Measurements from ENCODE around the gene PHACTR4.
"Not testable (repeated sequence)": the region's sequence is repeated elsewhere in the genome, so short reads cannot be mapped to it uniquely, and the experiment has no call there.

Gene PHACTR4

GRCh38 chr1:28447679-28448078 is 78.1 kb downstream of the PHACTR4 start:
- H3K4me3 ChIP-seq (replicated peaks; ENCODE audit: low read depth, low read length), result no peak overlapping the region
- no peak for DNase-seq (ENCODE audit: extremely low read depth, low read depth)
- TF ChIP-seq CTCF (IDR thresholded peaks at IDR 0.05; ENCODE audit: low read depth, low read length, missing control alignments), result no peak

- DNase-seq (ENCODE audit: extremely low read depth, low read depth), result not testable (repeated sequence)
Measured at GRCh38 chr1:28448094-28448611, 78.6 kb downstream of the PHACTR4 start.

GRCh38 chr1:28449904-28450303 is 80.4 kb downstream of the PHACTR4 start:
- no peak for TF ChIP-seq CTCF (IDR thresholded peaks at IDR 0.05; ENCODE audit: low read depth, low read length, missing control alignments)
- no peak for DNase-seq (ENCODE audit: extremely low read depth, low read depth)
- H3K4me3 ChIP-seq (replicated peaks; ENCODE audit: low read depth, low read length), result no peak overlapping the region

More at GRCh38 chr1:28448094-28448611, 78.6 kb downstream of the PHACTR4 start:
- H3K4me3 ChIP-seq (replicated peaks; ENCODE audit: low read depth, low read length), result not testable (repeated sequence)

- no peak overlapping the region for H3K4me3 ChIP-seq (replicated peaks; ENCODE audit: low read depth, low read length)
- no peak for DNase-seq (ENCODE audit: extremely low read depth, low read depth)
- no peak for TF ChIP-seq CTCF (IDR thresholded peaks at IDR 0.05; ENCODE audit: low read depth, low read length, missing control alignments)
Measured at GRCh38 chr1:28450561-28450960, 81.0 kb downstream of the PHACTR4 start.

GRCh38 chr1:28451011-28451410 is 81.5 kb downstream of the PHACTR4 start:
- H3K4me3 ChIP-seq (replicated peaks; ENCODE audit: low read depth, low read length), result no peak overlapping the region
- DNase-seq (ENCODE audit: extremely low read depth, low read depth), result no peak
- no peak for TF ChIP-seq CTCF (IDR thresholded peaks at IDR 0.05; ENCODE audit: low read depth, low read length, missing control alignments)

GRCh38 chr1:28456078-28456477 is 86.5 kb downstream of the PHACTR4 start:
- peak; percentile 55 for DNase-seq (ENCODE audit: extremely low read depth, low read depth)
- no peak for TF ChIP-seq CTCF (IDR thresholded peaks at IDR 0.05; ENCODE audit: low read depth, low read length, missing control alignments)
- H3K4me3 ChIP-seq (replicated peaks; ENCODE audit: low read depth, low read length), result no peak overlapping the region

GRCh38 chr1:28457678-28458077 is 88.1 kb downstream of the PHACTR4 start:
- H3K4me3 ChIP-seq (replicated peaks; ENCODE audit: low read depth, low read length), result no peak overlapping the region
- no peak for TF ChIP-seq CTCF (IDR thresholded peaks at IDR 0.05; ENCODE audit: low read depth, low read length, missing control alignments)
- no peak for DNase-seq (ENCODE audit: extremely low read depth, low read depth)
